Natural killer cell (primary cell): ENCODE data around the gene CRCP. TPM values are rescaled to one million over a fixed set of nuclear protein-coding genes. Genes with fewer than 3 reads are reported as not detected.

Experiments used
- ATAC-seq, 3 donors: fragments of 150-1000 bp in 2 of 3; fragments of 200-7000 bp in 1 of 3; cut with Tn5 transposase; 1 replicate in 1 of 3; 2 replicates in 2 of 3; pipeline ENCODE4 v1.10.0; 2021; ENCODE audit warnings: mild to moderate bottlenecking in 2 of 3, moderate library complexity in 2 of 3
- DNase-seq, 2 donors: peaks; one replicate each; pipeline versions ENCODE4 v3.0.0 to v3.0.0-alpha.2; 2013 to 2021; ENCODE audit warnings: mixed read lengths in 1 of 2
- H3K27ac ChIP-seq: one replicate; pipeline ENCODE4 v1.5.1; 2013; ENCODE audit warnings: mild to moderate bottlenecking, low read length
- H3K27me3 ChIP-seq: one replicate; pipeline ENCODE4 v1.6.1; 2013; ENCODE audit warnings: low read length; ENCODE audit not compliant: control insufficient read depth, insufficient read depth
- H3K36me3 ChIP-seq: one replicate; pipeline ENCODE4 v1.6.1; 2013; ENCODE audit warnings: low read length; ENCODE audit not compliant: control insufficient read depth, insufficient read depth
- H3K4me1 ChIP-seq: one replicate; pipeline ENCODE4 v1.6.1; 2013; ENCODE audit warnings: low read length; ENCODE audit not compliant: control insufficient read depth, insufficient read depth
- H3K4me3 ChIP-seq: one replicate; pipeline ENCODE4 v1.5.1; 2013; ENCODE audit warnings: low read length
- H3K9me3 ChIP-seq: one replicate; pipeline ENCODE4 v1.6.1; 2013; ENCODE audit warnings: low read length; ENCODE audit not compliant: control insufficient read depth, insufficient read depth
- H3K27ac Mint-ChIP-seq, 2 donors: one replicate each; pipeline ENCODE4 v1.8.0; 2022; ENCODE audit warnings: mild to moderate bottlenecking in 2 of 2, mixed read lengths in 2 of 2, moderate library complexity in 1 of 2
- H3K27me3 Mint-ChIP-seq, 2 donors: one replicate each; pipeline ENCODE4 v1.8.0; 2022; ENCODE audit warnings: low read depth in 2 of 2, mixed read lengths in 2 of 2
- H3K36me3 Mint-ChIP-seq: one replicate; pipeline ENCODE4 v1.8.0; 2022; ENCODE audit warnings: mixed read lengths
- H3K4me1 Mint-ChIP-seq, 2 donors: one replicate each; pipeline ENCODE4 v1.8.0; 2022; ENCODE audit warnings: mixed read lengths in 2 of 2
- H3K4me3 Mint-ChIP-seq: one replicate; pipeline ENCODE4 v1.8.0; 2022; ENCODE audit warnings: mild to moderate bottlenecking, moderate library complexity, mixed read lengths
- H3K9me3 Mint-ChIP-seq, 2 donors: one replicate each; pipeline ENCODE4 v1.8.0; 2022; ENCODE audit warnings: mixed read lengths in 2 of 2
- WGBS: methylation state at CpG from one replicate; pipeline ENCODE4 v1.1.7; 2013; ENCODE audit warnings: missing lambda C conversion rate; ENCODE audit not compliant: insufficient coverage; 5-methylcytosine and 5-hydroxymethylcytosine counted together
- intact Hi-C: fragments of 100-400 bp; cut with micrococcal nuclease; formaldehyde crosslinking; loops from one replicate; pipeline ENCODE4 v1.14.2; 2022
- total RNA-seq, 4 donors: library from RNA; stranded (reverse); fragments of 120-200 nt in 1 of 4; gene quantifications; one replicate each; pipeline versions ENCODE4 v1.2.3 to v1.2.4, GENCODE V29; 2013 to 2022
- TF ChIP-seq, protein P1 (sequence below): fragments of 200-600 bp; IDR thresholded peaks from one replicate; pipeline ENCODE4 v1.8.0; 2022; ENCODE audit warnings: antibody characterized with exemption

CRCP gene
- total RNA-seq, 3 donors from 2014 or later (not counting 1 experiment from before 2014, with no cell fraction given): 67.5 to 72.1 (median 68.0) TPM

- WGBS: 94% methylated on average over 6 of the region's 6 CpGs
- no peaks in the 10 kb centered on the region for H3K27me3 Mint-ChIP-seq
Observed at GRCh38 chr7:66082083-66082482, 32.6 kb upstream of the CRCP start.

GRCh38 chr7:66082886-66083415 is 31.7 kb upstream of the CRCP start:
- no peaks in the 10 kb centered on the region for H3K4me1 ChIP-seq
- H3K27me3 Mint-ChIP-seq: no peaks in the 10 kb centered on the region
- no peaks in the 10 kb centered on the region for H3K27me3 ChIP-seq
- no peaks in the 10 kb centered on the region for H3K36me3 Mint-ChIP-seq
- intact Hi-C loops: no loop called here
- H3K27ac Mint-ChIP-seq: no peak overlapping the region
- H3K9me3 Mint-ChIP-seq: no peaks in the 10 kb centered on the region
- peaks cover 0 to 3% of the 10 kb centered on the region in 2 donors for H3K4me1 Mint-ChIP-seq
- no peak overlapping the region for H3K4me3 Mint-ChIP-seq
- no peak overlapping the region for H3K4me3 ChIP-seq
- H3K36me3 ChIP-seq: peaks cover 11% of the 10 kb centered on the region
- DNase-seq: no peak
- no peak for ATAC-seq
- H3K27ac ChIP-seq: no peak overlapping the region
- TF ChIP-seq, protein P1, sequence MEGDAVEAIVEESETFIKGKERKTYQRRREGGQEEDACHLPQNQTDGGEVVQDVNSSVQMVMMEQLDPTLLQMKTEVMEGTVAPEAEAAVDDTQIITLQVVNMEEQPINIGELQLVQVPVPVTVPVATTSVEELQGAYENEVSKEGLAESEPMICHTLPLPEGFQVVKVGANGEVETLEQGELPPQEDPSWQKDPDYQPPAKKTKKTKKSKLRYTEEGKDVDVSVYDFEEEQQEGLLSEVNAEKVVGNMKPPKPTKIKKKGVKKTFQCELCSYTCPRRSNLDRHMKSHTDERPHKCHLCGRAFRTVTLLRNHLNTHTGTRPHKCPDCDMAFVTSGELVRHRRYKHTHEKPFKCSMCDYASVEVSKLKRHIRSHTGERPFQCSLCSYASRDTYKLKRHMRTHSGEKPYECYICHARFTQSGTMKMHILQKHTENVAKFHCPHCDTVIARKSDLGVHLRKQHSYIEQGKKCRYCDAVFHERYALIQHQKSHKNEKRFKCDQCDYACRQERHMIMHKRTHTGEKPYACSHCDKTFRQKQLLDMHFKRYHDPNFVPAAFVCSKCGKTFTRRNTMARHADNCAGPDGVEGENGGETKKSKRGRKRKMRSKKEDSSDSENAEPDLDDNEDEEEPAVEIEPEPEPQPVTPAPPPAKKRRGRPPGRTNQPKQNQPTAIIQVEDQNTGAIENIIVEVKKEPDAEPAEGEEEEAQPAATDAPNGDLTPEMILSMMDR: no peak
- 96% methylated on average over 16 of the region's 16 CpGs for WGBS
- H3K9me3 ChIP-seq: no peaks in the 10 kb centered on the region

More at GRCh38 chr7:66082083-66082482, 32.6 kb upstream of the CRCP start:
- no peaks in the 10 kb centered on the region for H3K9me3 Mint-ChIP-seq
- DNase-seq (no peak), ATAC-seq (no peak)
- Histone ChIP-seq H3K27ac (no peak overlapping the region), H3K27me3 (no peaks in the 10 kb centered on the region), H3K4me3 (no peak overlapping the region), H3K4me1 (peaks cover 2% of the 10 kb centered on the region), H3K36me3 (peaks cover 11% of the 10 kb centered on the region), H3K9me3 (no peaks in the 10 kb centered on the region)
- intact Hi-C loops: no loop called here
- H3K27ac Mint-ChIP-seq: no peak overlapping the region
- H3K36me3 Mint-ChIP-seq: no peaks in the 10 kb centered on the region
- TF ChIP-seq, protein P1: no peak
- no peak overlapping the region for H3K4me3 Mint-ChIP-seq
- H3K4me1 Mint-ChIP-seq: peaks cover 8% of the 10 kb centered on the region in 2 donors

DNA sequence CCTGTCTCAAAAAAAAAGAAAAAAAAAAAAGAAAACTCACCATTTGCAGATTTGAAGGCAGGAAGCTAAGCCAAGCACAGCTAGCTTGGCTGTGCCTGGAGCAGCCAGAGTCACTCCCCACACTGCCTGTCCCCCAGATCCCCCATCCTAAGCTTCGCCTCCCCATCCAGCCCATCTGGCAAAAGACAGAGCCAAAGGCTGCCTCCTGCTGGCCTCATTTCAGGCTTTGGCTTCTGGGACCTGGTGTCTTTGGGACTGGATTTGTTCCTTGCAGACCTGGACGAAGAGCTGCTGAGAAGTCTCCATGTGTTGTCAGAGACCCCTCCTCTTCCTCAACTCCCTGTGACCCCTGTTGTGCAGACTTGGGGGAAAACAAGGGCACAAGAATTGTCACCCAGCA is 31.0 kb upstream of the CRCP start:
- 92% methylated on average over 1 of the region's 2 CpGs for WGBS
- H3K4me1 ChIP-seq: no peaks in the 10 kb centered on the region
- peaks cover 15% of the 10 kb centered on the region for H3K36me3 ChIP-seq

More for the DNA sequence above, 31.0 kb upstream of the CRCP start:
- H3K9me3 ChIP-seq: no peaks in the 10 kb centered on the region
- Mint-ChIP-seq H3K4me1 (no peaks in the 10 kb centered on the region), H3K27ac (no peak overlapping the region), H3K4me3 (no peak overlapping the region), H3K9me3 (no peaks in the 10 kb centered on the region), H3K27me3 (no peaks in the 10 kb centered on the region), H3K36me3 (no peaks in the 10 kb centered on the region)
- no peak overlapping the region for H3K27ac ChIP-seq
- DNase-seq: no peak
- TF ChIP-seq, protein P1: no peak
- ATAC-seq: no peak
- H3K27me3 ChIP-seq: no peaks in the 10 kb centered on the region
- H3K4me3 ChIP-seq: no peak overlapping the region
- intact Hi-C loops: no loop called here
